ENCODE data around the gene RP9.

- no peak for TF ChIP-seq CTCF (IDR thresholded peaks at IDR 0.05)
- TF ChIP-seq EZH2 (IDR thresholded peaks at IDR 0.05), result no peak
Observed at GRCh38 chr7:33076737-33077136, 32.5 kb downstream of the RP9 start.
